Endothelial cell of hepatic sinusoid (primary cell): Measurements from ENCODE around the gene CIART.

Experiments used
- in situ Hi-C: cut with HindIII; loops from 2 replicates; pipeline ENCODE4 v1.10.0; 2017; ENCODE audit warnings: low sequenced_read_pairs

Gene CIART

GRCh38 chr1:150259758-150260669, 22.3 kb upstream of the CIART start:
- in situ Hi-C loops, result no loop called here

GRCh38 chr1:150261367-150261766, 21.0 kb upstream of the CIART start:
- in situ Hi-C loops, result no loop called here

GRCh38 chr1:150262388-150263320, 19.7 kb upstream of the CIART start:
- in situ Hi-C loops, result no loop called here

- in situ Hi-C loops, result no loop called here
These were observed 18.8 kb upstream of the CIART start for GRCh38 chr1:150263549-150263948.

- in situ Hi-C loops, result loop anchor here (5.0 kb wide), 2 partner anchors 34 to 174 kb away; no protein-coding TSS in a partner anchor
These were observed 14.5 kb upstream of the CIART start for GRCh38 chr1:150267896-150268295.

- in situ Hi-C loops, result loop anchor here (5.0 kb wide), 2 partner anchors 34 to 174 kb away; no protein-coding TSS in a partner anchor
These were observed 14.0 kb upstream of the CIART start for GRCh38 chr1:150268340-150268704.

GRCh38 chr1:150268705-150269403, 13.5 kb upstream of the CIART start, which contains the start of gene APH1A:
APH1A (minus strand) TSS chr1:150269016; CDS start chr1:150268810, 206 bp downstream.
- in situ Hi-C loops, result loop anchor here (5.0 kb wide), 2 partner anchors 33 to 173 kb away; no protein-coding TSS in a partner anchor

- in situ Hi-C loops, result loop anchor here (5.0 kb wide), 2 partner anchors 33 to 173 kb away; no protein-coding TSS in a partner anchor
These were observed 12.9 kb upstream of the CIART start for GRCh38 chr1:150269451-150269850.

GRCh38 chr1:150271291-150271959, 10.9 kb upstream of the CIART start:
- in situ Hi-C loops, result no loop called here

GRCh38 chr1:150273311-150273710, 9.0 kb upstream of the CIART start:
- in situ Hi-C loops, result no loop called here

GRCh38 chr1:150280138-150280707, 2.1 kb upstream of the CIART start:
- in situ Hi-C loops, result no loop called here

GRCh38 chr1:150281221-150281757, 1.1 kb upstream of the CIART start:
- in situ Hi-C loops, result no loop called here

- in situ Hi-C loops, result no loop called here
These were observed 204 bp downstream of the CIART start for GRCh38 chr1:150282558-150282958.

GRCh38 chr1:150283260-150283659, 906 bp downstream of the CIART start:
- in situ Hi-C loops, result no loop called here

GRCh38 chr1:150288382-150288781, 6.0 kb downstream of the CIART start:
- in situ Hi-C loops, result no loop called here

GRCh38 chr1:150288822-150289221, 6.5 kb downstream of the CIART start:
- in situ Hi-C loops, result no loop called here

- in situ Hi-C loops, result no loop called here
These were observed 11.3 kb downstream of the CIART start, which contains the start of gene MRPS21 for GRCh38 chr1:150293433-150294253. MRPS21 (plus strand) TSS chr1:150293861; CDS start chr1:150294367, 506 bp downstream.

GRCh38 chr1:150295476-150295875, 13.1 kb downstream of the CIART start:
- in situ Hi-C loops, result no loop called here
